Skeletal muscle tissue (tissue), 4 donors: ENCODE data around the gene HLA-F. TPM values are rescaled to one million over a fixed set of nuclear protein-coding genes. Genes with fewer than 3 reads are reported as not detected.

Experiments
- H3K27ac ChIP-seq: one replicate; pipeline ENCODE4 v1.7.0; 2013; ENCODE audit warnings: mild to moderate bottlenecking, low read depth, low read length, inconsistent platforms
- H3K27me3 ChIP-seq, 3 donors: one replicate each; pipeline ENCODE4 v1.7.0; 2013; ENCODE audit warnings: low read length in 3 of 3; ENCODE audit not compliant: control insufficient read depth in 3 of 3, insufficient read depth in 3 of 3
- H3K36me3 ChIP-seq, 3 donors: one replicate each; pipeline ENCODE4 v1.7.0; 2013; ENCODE audit warnings: low read length in 3 of 3; ENCODE audit not compliant: control insufficient read depth in 3 of 3, insufficient read depth in 3 of 3
- H3K4me1 ChIP-seq, 3 donors: one replicate each; pipeline ENCODE4 v1.7.0; 2013; ENCODE audit warnings: low read length in 3 of 3, mild to moderate bottlenecking in 3 of 3; ENCODE audit not compliant: control insufficient read depth in 3 of 3, insufficient read depth in 3 of 3
- H3K4me3 ChIP-seq, 3 donors: one replicate each; pipeline ENCODE4 v1.7.0; 2013; ENCODE audit warnings: low read length in 3 of 3
- H3K9ac ChIP-seq, 3 donors: one replicate each; pipeline ENCODE4 v1.7.0; 2013; ENCODE audit warnings: low read length in 3 of 3, mild to moderate bottlenecking in 3 of 3, moderate library complexity in 2 of 3, low read depth in 1 of 3
- H3K9me3 ChIP-seq, 3 donors: one replicate each; pipeline ENCODE4 v1.7.0; 2013; ENCODE audit warnings: low read length in 3 of 3; ENCODE audit not compliant: control insufficient read depth in 3 of 3
- total RNA-seq: library from RNA; depleted of rRNA; stranded (reverse); fragments of >200 nt; gene quantifications from one replicate; pipeline ENCODE4 v1.2.3, GENCODE V29; 2014
- donor health status: Osteomylitis.

The HLA-F gene
- total RNA-seq, 1 donor from 2014 or later = 12.0 TPM

DNA sequence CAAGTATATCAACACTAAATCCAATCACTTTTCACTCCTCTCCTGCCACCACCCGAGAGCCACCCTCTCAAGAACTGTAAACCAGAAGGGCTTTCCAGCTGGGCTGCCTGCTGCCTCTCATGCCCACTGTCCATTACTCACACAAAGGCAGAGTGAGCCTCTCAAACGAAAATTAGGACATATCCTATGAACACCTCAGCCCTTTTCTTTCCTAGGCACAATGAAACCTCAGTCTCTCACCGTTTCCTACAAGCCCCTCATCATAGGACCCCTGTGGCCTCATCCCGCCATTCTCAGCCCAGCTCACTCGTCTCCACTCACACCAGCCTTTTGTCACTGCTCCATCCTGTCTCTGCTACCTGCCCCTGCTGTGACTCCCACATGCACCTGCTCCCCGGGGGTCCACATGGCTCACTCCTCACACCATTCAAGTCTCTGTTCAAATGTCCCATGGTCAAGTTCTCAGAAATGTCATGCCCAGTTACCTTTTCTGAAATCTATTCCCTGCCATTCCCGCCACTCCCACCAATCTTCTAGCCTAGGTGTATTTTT is 7.4 kb downstream of the HLA-F start:
- Histone ChIP-seq H3K4me3 (no peak overlapping the region), H3K9me3 (no peaks in the 10 kb centered on the region), H3K27ac (no peak overlapping the region), H3K4me1 (peaks cover 1 to 4% (median 4%) of the 10 kb centered on the region in 3 donors), H3K9ac (no peak overlapping the region), H3K36me3 (peaks cover 3 to 5% (median 4%) of the 10 kb centered on the region in 3 donors), H3K27me3 (no peaks in the 10 kb centered on the region)

DNA sequence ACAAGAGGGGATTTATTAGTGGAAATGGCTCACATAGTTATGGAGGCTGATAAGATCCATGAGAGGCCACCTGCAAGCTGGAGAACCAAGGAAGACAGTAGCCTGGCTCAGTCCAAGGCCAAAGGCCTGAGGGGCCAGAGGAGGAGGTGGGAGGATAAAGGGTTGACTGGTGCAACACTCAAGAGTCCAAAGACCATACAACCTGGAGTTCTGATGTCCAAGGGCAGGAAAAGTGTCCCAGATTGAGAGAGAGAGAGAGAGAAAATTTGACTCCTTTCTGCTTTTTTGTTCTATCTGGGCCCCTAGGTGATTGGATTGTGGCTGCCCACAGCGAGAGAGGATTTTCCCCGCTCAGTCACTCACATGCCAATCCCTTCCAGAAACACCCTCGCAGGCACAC is 8.0 kb downstream of the HLA-F start:
- H3K4me1 ChIP-seq = no peaks in the 10 kb centered on the region
- H3K27ac ChIP-seq = no peak overlapping the region
- H3K27me3 ChIP-seq = no peaks in the 10 kb centered on the region
- no peaks in the 10 kb centered on the region for H3K9me3 ChIP-seq
- H3K36me3 ChIP-seq = peaks cover 0 to 5% (median 4%) of the 10 kb centered on the region in 3 donors
- H3K4me3 ChIP-seq = no peak overlapping the region
- no peak overlapping the region for H3K9ac ChIP-seq

DNA sequence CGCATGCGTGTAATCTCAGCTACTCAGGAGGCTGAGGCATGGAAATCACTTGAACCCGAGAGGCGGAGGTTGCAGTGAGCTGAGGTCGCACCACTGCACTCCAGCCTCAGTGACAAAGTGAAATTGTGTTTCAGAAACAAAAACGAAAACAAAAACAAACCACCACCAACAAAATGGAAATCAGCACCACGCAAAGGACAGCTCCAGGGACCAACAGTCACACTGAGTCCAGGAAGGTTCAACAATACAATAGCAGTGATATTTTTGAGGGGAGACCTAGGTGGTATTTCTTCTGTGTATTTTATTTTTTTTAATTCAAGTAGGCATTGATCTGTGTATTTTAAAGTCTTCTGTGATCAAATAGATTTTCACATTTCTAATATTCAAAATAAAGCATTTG is 9.8 kb downstream of the HLA-F start:
- Histone ChIP-seq H3K9ac (no peak overlapping the region), H3K36me3 (peaks cover 0 to 2% (median 0%) of the 10 kb centered on the region in 3 donors), H3K27me3 (no peaks in the 10 kb centered on the region), H3K27ac (no peak overlapping the region), H3K4me1 (no peaks in the 10 kb centered on the region), H3K9me3 (no peaks in the 10 kb centered on the region), H3K4me3 (no peak overlapping the region)

DNA sequence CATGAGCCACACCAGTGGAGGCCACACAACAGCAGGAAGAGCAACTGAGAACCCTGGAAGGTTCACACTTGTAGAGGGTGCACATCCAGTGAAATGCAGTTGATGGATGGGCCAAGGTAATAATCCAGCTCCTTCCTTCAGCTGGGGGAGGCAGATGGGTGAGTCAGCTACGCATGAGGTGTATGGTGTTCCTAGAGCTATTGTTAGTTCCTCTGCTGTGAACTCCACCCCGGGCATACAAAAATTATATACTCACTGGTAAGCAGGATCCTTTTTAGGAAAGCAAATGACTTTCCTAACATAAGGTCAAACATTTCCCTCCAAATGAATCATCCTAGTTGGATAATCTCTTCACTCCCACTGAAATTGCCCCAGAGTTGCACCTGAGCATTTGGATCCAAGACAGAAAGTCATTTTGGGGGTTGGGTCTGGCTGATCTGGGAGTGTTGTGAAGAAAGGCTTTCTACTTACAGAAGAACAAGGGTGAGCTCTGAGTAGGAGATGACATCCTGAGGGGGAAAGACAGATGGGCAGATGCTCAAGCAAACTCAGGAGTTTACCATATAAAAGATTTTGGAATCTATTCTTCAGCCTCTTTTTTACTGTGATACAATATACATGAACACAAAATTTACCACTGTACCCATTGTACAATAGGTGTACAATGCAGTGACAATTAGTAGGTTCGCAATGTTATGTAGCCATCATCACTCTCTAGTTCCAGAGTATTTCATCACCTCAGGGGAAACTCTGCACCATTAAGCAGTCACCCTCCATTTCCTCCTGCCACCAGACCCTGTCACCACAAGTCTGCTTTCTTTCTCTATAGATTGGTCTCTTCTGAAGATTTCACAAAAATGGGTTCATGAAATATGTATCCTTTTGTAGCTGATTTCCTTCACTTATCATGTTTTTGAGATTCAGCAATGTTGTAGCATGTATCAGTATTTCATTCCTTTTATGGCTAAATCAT is 11.1 kb downstream of the HLA-F start:
- no peak overlapping the region for H3K4me3 ChIP-seq
- no peaks in the 10 kb centered on the region for H3K4me1 ChIP-seq
- no peaks in the 10 kb centered on the region for H3K9me3 ChIP-seq
- H3K9ac ChIP-seq = no peak overlapping the region
- H3K27me3 ChIP-seq = no peaks in the 10 kb centered on the region
- H3K36me3 ChIP-seq = no peaks in the 10 kb centered on the region
- no peak overlapping the region for H3K27ac ChIP-seq

DNA sequence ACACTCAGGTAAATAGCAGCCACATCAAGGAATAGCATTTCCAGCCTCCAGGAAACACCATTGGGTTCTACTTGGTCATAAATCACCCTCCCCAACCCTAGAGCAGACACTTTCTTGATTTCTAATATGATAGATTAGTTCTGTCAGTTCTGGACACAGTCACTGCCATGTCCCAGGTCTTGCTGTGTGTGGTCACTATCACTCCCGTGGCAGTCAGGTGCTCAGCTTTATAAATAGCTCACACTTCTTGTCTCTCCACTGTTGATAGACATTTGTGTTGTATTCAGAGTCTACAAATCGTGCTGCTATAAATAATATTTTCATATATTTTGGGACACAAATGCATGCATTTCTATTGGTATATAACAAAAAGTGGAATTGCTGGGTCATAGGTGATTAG is 13.3 kb downstream of the HLA-F start:
- H3K9me3 ChIP-seq = no peaks in the 10 kb centered on the region
- no peak overlapping the region for H3K27ac ChIP-seq
- H3K27me3 ChIP-seq = no peaks in the 10 kb centered on the region
- H3K4me1 ChIP-seq = no peaks in the 10 kb centered on the region
- no peak overlapping the region for H3K9ac ChIP-seq
- no peak overlapping the region for H3K4me3 ChIP-seq
- no peaks in the 10 kb centered on the region for H3K36me3 ChIP-seq

DNA sequence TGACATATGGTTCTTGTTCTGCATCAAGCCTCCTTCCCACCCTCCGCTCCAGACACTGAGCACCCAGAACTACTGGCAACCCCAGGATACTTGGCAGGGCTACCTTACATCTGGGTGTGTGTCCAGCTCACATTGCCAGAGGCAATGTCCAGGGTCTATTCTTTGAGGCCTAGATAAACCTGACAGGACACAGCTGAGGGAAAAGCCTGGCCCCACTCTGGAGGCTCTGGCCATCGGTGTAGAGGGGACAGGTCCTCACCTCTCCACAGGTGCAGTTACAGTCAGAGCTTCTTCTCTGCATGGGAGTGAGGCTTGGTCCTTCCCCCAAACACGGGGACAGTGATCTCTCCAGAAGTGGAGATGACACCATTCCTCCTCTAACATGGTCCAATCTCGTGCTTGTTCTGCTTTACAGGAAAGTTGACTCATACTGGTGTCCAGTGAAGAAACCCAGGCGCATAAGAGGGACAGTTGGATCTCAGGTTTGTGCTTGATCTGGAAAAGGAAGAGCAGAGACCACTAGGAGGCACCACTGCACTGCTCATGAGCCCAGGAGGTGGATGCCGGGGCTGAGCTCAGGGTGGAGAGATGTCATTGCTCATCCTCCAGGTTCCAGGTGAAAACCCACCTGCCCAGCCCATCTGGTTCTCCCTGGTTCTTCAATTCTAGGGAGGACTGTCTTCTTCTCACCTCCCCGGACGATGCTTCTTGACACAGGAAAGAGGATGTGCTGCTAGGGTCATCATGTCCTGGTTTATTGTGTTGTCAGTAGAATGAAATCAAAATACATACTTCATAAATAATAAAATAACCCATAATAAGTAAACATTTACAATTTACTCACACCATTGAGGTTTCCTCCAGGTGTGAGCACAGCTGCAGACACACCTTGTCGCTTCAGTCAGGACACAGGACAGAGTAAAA is 14.7 kb downstream of the HLA-F start:
- H3K4me1 ChIP-seq = no peaks in the 10 kb centered on the region
- no peak overlapping the region for H3K9ac ChIP-seq
- H3K27me3 ChIP-seq = no peaks in the 10 kb centered on the region
- H3K4me3 ChIP-seq = no peak overlapping the region
- no peaks in the 10 kb centered on the region for H3K9me3 ChIP-seq
- no peak overlapping the region for H3K27ac ChIP-seq
- no peaks in the 10 kb centered on the region for H3K36me3 ChIP-seq

DNA sequence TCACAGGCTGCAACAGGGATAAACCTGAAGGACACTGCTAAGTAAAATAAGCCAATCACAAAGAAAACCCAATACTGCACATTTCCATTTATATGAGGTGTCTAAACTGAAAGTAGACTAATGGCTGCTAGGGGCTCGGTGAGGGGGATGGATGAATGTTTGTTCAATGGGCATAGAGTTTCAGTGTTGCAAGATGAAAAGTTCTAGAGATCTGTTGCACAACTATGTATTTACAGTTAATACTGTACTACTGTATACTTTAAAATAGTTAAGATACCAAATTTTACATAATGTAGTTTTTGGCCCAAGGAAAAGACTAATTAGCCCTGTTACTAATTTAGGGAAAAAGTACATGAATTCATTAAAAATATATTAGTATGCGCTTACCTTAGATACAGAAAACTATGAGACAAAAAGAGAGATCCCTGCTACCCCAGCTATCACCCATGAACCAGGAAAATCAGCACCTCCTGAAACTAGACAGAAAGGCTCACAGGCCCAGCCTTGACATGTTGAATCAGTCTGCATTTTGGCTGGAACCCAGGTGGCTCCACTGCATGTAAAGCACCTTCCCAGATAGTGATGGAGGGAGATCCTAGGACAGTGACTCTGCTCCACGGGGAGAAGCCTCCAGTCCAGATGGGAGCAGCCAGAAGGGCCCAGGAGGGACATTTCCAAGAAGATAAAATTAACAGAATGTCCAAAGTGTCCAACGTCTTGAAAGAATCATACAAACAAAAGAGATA is 16.1 kb downstream of the HLA-F start:
- no peaks in the 10 kb centered on the region for H3K27me3 ChIP-seq

DNA sequence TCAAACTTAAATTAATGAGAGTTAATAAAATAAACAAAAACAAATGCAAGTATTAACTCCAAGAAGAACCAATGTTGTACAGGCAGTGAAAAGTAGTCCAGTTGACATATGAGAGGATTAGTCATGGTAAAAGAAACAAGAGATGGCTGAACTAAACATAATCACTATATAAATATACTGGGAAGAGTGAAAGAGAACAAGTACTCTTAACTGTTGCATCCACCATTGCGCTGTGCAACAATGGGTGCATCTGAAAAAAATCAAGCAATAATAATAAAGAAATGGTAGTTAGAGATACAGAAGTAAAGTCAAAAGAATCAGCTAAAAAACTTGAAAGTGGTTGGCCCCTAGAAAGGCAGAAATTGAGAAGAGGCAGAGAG is 16.6 kb downstream of the HLA-F start:
- Histone ChIP-seq H3K9me3 (no peaks in the 10 kb centered on the region), H3K27me3 (no peaks in the 10 kb centered on the region), H3K36me3 (peaks cover 0 to 4% (median 3%) of the 10 kb centered on the region in 3 donors), H3K4me3 (no peak overlapping the region), H3K4me1 (no peaks in the 10 kb centered on the region), H3K9ac (no peak overlapping the region), H3K27ac (no peak overlapping the region)

More for the DNA sequence above, 16.1 kb downstream of the HLA-F start:
- H3K9ac ChIP-seq = no peak overlapping the region
- no peaks in the 10 kb centered on the region for H3K4me1 ChIP-seq
- H3K4me3 ChIP-seq = no peak overlapping the region
- peaks cover 0 to 3% (median 2%) of the 10 kb centered on the region in 3 donors for H3K36me3 ChIP-seq
- H3K27ac ChIP-seq = no peak overlapping the region
- no peaks in the 10 kb centered on the region for H3K9me3 ChIP-seq

DNA sequence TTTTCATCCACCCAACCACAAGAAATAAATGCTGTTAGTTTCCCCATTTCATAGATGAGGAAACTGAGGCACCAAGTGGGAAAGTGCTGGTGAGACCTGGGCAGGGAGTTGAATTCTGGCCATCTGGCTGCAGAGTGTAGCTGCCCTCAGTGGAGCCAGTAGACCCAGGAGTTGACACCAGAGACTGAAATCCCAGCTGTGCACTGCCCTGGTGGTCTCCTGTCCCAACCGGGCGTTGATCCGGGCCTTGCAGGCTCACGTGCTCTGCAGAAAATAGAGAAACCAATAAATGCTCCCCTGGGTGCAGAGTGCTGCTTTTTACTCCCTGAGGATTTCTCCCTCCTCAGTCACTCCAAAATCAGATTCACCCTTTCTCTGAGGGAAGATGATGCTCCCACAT is 18.4 kb downstream of the HLA-F start:
- Histone ChIP-seq H3K4me3 (no peak overlapping the region), H3K27me3 (no peaks in the 10 kb centered on the region), H3K9ac (no peak overlapping the region), H3K36me3 (peaks cover 4 to 6% (median 4%) of the 10 kb centered on the region in 3 donors), H3K4me1 (no peaks in the 10 kb centered on the region), H3K27ac (no peak overlapping the region), H3K9me3 (no peaks in the 10 kb centered on the region)
